Dedifferentiated amniotic fluid mesenchymal stem cell (primary cell): Measurements from ENCODE around the gene FHIT.

ENCODE experiments used
- DNase-seq: peaks from one replicate; pipeline ENCODE4 v3.0.0-alpha.2; 2016; ENCODE audit errors: extremely low spot score

The FHIT gene

DNA sequence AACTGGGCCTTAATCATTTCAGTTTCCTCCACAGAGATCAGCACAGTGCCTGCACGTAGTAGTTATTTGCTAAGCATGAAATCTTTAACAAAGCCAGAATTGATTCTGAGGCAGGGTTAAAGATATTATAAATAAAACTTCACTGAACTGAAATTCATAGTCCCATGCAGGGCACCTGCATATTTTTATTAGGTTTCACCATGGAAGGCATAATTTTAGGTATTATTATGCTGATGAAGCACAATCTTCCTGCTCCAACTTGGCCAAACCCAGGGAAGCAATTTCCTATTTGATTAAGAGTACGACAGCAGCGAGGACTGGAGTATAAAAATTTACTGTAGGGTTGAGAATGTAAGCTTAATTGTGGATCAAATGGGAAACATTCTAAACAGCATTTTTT lies 1131.0 kb downstream of the FHIT start:
- no peak for DNase-seq

DNA sequence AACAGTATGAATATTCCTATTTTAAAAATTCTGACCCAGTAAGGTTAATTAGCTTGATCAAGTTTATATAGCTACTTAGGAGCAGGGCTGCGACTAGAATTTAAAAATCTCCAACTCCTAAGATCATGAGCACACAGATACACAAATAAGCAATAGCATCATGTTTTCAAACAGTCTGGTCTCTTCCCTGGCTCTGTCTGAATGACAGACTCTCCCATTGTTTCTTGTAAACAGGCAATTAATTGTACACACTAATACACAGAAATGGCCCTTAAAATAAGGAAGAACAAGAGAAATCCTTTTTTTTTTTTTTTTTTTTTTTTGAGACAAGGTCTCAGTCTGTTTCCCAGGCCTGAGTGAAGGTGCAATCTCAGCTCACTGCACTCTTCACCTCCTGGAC lies 1137.1 kb downstream of the FHIT start:
- no peak for DNase-seq

DNA sequence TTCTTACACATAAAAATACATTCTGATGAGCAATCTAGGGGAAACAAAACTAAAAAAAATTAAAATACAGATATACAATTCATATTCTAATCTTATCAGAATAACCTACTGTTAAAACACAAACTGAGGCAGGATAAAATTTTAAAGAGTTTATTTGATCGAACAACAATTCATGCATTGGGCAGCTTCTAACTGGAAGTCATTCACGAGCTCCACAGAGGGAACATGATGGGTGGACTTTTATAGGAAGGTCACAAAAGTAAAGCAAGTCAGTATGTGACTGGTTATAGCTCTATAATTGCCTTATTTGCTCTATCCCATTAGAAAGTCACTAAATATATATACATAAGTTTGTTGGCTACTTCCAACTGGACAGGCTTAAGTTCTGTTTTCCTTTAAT lies 1144.0 kb downstream of the FHIT start:
- DNase-seq = no peak

DNA sequence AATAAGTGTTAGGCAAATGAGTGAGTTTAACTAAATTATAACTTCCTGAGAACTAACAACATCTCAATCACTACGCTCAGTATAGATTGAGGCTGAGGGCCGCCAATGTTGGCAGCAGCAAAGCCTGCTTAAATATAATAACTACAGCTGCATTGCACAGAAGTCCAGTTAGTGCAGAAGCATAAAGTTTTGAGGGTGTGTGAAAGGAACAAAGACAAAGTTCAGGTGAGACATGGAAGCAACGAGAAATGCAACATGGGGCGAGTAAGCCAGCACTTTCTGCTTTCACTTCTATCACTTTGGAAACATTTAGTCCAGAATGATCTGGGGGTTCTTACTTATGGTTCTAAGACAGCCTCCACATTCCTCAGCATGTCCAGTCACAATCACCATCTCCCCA lies 1149.1 kb downstream of the FHIT start:
- no peak for DNase-seq

DNA sequence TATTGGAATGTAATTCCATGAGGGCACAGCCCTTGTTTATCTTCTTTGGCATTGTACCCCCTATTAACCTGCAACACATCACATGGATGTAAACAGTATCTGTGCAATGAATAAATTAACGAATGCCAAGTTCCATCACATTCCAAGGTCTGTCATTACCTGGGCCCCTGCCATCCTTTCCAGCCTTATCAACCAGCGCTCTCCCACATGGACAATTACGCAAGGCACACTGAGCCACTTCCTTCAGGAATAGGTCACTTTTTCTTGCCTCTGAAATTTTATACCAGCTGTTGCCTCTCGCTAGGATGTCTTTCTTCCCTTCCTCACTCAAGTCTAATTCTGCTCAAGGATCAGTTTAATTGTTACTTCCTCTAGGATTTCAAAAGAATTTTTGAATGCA lies 1149.6 kb downstream of the FHIT start:
- no peak for DNase-seq

DNA sequence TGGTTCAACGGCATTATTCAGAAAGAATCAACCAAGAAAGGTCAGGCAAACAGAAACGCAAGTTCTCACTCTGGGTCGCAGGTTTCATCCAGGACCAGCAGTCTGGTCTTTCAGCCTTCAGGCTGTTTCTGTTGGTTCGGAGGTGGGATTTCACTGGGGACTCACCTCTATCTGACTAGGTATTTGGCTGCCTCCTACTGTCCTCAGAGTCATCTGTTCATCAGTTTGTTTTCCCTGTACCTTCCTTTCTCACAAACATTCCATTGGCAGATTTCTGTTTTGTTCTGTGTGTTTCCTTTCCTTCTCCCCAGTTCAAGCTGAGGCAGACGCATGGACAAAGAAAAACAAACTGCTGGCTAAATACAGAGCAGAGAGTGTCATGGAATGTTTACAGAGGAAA lies 1154.8 kb downstream of the FHIT start:
- DNase-seq = no peak

DNA sequence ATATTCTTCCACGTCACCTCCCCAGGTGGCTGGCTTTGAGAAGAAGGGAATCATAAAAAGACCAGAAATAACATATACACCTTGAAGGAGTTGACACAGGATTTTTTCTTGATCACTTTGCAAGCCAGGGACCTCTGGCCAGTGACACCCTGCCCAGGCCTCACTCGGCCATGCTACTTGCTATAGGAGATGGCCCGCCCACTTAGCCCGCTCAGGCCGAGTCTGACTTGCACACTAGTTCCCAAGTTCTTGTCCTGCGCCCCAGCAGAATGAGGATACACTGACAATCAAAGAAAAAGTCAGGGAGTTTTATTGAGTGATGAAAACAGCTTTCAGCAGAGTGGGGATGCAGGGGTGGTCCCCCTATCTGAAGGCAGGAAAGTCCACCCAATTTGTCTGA lies 1155.3 kb downstream of the FHIT start:
- no peak for DNase-seq

DNA sequence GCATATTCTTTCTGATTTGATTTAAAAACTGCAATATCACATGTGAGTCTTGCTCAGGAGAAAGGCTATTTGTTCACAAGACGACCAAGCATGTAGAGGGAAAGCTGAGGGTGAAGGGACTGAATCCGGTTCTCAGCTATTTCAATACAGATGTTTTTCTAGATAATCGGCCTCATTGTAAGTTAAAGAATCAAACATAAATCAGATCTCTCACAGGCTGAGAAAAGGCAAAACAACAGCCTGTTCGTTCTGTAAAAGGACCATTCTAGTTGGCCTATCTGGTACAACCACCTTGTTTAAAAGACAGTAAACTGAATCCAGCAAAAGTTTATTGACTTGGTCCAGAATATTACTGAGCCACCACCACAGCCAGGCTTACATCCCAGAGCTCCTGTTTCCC lies 1155.7 kb downstream of the FHIT start:
- DNase-seq = no peak

DNA sequence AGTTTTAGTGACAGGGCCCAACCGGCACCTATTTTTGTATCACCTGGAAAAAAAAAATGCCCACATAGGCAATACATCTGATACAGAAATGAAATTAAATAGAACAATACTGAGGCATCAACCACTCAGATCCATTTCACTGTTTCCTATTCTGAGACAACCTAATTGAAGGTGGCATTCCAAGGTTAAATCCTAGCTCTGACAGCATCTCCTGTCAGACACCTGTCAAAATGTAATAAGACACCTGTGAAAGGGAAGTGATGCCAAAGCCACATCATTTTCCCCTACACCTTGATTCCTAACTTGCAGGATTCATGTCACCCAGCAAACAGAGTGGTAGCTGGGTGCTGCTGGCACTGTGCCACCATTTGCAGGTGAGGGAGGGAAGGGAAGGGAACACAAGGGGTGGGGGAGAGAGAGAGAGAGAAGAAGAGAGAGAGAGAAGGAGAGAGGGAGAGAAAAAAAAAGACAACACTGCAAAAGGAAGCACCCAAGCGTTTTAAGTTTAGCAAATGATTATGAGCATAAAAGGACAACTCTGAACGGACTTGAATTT lies 1156.8 kb downstream of the FHIT start:
- DNase-seq = no peak

DNA sequence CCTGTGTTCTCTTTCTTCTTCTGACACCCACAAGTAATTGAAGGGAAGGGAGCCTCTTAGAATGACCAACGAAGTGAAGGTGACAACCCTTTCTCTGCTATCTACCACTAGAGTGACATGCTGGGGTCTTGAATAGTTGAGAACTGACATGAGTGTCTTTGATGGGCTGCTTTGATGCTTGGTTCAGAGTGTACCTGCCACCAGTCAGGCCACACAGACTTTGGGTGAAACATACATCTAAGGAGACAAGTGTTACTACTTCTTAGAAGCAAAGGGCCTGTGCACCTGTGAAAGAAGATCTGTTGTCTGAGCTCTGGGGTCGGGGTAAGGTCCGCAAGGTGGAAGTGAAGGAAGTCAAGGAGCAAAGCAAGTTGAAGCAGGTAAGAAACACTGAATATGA lies 1160.7 kb downstream of the FHIT start:
- DNase-seq = no peak

DNA sequence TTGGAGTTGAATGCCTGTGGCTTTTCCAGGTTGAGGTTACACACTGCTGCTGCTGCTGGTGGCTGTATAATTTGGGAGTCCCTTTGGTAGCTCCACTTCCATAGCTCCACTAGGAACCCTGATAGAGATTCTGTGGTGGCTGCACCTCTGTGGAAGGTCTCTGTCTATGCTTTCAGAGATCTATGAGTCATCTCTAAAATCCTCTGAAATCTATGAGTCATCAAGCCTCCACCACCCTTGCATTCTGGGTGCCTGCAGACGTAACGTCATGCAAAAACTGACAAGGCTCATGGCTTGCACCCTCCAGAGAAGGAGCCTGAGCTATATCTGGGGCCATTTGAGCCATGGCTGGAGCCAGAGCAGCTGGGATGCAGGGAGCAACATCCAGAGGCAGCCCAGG lies 1164.4 kb downstream of the FHIT start:
- no peak for DNase-seq

DNA sequence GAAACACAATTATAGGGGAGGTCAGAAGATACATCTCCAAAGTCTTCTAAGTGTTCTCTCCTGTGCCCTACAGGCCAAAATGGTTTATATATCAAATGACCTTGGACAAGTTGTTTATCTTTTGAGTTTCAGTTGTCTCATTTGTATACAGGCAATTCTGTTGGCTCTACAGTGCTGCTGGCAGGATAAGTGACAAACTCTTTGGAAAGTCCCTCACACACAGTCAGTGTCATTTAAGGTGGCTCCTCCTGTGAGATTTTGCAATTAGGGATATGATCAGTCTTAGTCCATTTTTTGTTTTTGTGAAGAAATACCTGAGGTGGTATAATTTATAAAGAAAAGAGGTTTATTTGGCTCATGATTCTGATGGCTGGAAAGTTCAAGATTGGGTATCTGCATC lies 1165.6 kb downstream of the FHIT start:
- no peak for DNase-seq

DNA sequence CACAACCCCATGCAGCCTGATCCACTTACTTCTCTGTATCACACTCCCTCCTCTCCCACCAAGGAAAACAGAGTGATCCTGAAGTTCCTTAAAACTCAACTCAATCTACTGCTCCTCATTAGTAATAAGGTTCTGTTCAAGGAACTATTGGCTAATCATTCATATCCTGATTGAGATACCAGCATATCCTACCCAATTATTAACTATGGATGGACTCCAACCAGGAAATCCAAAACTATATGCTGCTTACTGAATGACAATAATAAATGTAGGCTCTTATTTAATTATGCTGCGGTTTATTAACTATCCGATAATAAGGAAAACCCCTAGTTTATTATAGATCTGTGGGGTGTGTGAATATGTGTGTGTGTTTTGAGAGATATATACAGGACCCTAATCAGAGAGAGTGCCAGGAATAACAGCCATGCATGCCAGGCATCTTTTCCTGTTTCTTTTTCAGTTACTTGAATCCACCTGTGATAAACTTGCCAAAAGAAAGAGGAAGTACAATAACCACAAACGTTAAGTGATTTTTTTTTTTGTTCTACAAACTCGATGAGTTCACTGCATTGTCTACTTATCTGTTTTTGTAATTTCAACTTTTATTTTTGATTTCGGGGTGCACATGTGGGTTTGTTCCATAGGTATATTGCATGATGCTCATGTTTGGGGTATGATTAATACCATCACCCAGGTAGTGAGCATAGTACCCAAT lies 1169.7 kb downstream of the FHIT start:
- no peak for DNase-seq

DNA sequence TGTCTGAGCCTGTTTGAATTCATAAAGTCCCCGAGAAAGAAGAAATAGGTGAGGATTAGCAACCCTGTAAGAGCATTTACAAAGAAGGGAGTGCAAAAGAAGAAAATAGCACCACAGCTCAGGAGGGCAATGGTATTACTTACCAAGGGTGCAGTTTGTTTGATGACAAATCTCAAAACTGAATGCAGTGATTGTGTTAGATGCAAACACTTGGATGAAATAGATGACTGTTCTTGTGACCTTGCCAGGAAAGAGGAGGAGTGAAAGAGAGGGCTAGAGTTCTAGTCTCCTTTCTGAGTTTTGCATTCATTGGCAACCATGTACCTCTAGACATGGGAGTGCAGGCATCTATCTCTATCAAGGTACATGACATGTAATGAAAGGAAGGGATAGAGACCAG lies 1170.6 kb downstream of the FHIT start:
- DNase-seq = no peak

DNA sequence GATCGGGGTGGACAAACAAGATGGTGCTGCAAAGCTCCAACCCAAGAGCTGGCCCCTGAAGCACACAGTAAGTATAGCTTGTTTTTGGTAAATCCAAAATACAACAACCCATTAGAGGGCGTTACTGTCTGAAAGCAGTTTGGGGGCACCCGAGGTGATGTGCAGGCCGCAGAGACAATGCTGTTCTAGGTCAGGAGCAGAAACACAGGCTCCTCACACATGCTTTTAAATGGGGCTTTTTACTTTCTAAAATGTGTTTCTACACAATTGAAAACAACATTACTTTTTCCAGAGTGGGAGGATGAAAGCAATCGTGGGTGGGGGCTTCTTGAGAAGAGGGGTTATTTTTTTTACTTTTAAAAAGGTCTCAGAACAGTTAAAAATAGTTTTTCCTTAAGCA lies 1172.2 kb downstream of the FHIT start:
- DNase-seq = no peak

DNA sequence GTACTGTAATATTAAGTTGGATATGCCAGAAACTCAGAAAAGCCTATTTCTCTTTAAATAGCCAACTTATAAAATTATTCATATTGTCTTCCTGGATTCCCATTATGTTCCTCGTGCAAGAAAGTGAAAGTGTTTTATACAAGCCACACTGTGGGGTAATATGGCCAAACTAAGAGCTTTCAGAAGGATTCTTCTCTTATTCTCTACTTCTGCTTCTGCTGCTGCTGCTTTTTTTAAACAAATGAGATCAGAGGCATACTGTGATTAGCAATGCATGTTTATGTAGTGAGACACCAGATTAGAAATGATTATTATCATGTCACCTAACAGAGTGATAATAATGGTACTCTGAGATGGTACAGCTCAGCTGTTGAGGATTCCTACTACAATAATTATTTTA lies 1174.9 kb downstream of the FHIT start:
- DNase-seq = no peak

DNA sequence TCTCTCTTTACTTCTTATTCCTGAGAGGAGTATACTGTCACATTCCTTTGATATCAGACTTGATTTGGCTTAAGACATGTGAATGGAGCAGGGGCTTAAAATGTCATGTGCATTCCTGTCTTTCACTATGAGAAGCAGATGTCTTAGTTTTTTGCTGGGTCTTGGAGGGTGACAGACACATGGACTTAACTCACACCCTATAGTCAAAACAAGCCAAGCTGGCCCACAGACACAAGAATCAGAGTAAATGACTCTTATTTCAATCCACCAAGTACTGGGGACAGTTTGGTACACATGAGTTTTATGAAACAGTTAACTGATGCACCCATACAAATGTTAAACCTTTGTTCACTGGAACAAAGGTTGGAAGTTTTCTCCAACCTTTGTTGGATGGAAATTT lies 1177.3 kb downstream of the FHIT start:
- DNase-seq = no peak

DNA sequence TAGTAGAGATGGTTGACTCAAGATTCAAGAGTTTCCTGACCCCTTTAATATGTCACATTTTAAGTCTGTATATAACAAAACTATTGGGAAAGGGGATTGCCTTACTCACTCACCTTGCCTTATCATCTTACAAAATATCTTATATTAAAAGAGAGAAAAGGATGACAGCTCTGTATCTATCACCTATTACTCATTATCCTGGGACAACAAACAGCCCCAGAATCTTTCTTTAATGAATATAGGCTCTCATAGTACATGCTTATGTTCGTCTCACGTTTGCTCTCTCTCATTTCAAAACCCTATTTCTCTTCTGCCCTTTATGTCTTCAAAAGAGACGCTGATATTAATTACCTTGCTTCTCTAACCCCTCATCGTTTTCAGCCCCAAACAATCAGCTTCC lies 1178.0 kb downstream of the FHIT start:
- no peak for DNase-seq

DNA sequence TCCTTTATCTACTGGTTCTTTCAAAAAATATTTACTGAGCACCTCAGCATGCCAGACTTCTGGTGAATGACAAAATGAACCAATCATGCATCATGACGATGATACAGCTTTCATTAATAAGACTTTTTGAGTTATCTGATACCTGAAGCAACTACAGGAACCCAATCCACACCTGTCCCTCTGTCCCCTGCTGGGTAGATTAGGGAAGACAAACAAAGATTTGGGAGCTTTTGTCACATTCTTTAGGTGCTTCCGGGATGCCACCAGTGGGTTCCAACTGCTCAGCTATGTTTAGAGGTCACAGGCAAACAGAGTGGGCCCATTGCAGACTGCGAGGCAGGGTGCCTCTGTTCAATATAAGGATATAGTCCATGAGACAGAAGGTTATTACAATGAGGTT lies 1180.9 kb downstream of the FHIT start:
- no peak for DNase-seq

DNA sequence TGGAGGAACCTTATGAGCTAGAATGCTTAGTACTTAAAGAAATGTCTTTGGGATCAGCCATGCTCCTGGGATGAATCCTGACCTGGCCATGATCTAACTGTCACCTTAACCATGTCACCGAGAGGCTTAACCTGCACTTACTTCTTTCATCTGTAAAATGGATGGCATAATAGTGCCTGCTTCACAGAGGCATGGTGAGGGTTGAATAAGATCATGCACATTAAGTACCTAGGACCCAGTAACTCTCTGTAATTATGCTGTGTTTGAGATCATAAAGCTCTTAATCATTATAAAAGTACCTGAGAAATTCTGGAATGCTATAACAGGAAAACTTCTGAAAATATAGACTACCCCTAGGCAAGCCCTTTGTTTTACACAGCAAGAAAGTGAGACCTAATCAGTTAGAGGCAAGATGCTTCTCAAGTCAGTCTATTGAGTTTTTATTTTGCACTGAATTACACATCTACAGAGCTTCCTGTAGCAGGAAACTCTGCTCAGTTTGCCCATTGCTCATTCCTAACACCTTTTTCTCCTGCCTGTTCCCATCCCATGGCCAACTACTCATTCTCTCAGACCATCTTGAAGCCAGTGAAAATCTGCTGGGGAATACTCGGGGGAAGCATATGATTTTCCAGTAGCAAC lies 1185.9 kb downstream of the FHIT start:
- no peak for DNase-seq

DNA sequence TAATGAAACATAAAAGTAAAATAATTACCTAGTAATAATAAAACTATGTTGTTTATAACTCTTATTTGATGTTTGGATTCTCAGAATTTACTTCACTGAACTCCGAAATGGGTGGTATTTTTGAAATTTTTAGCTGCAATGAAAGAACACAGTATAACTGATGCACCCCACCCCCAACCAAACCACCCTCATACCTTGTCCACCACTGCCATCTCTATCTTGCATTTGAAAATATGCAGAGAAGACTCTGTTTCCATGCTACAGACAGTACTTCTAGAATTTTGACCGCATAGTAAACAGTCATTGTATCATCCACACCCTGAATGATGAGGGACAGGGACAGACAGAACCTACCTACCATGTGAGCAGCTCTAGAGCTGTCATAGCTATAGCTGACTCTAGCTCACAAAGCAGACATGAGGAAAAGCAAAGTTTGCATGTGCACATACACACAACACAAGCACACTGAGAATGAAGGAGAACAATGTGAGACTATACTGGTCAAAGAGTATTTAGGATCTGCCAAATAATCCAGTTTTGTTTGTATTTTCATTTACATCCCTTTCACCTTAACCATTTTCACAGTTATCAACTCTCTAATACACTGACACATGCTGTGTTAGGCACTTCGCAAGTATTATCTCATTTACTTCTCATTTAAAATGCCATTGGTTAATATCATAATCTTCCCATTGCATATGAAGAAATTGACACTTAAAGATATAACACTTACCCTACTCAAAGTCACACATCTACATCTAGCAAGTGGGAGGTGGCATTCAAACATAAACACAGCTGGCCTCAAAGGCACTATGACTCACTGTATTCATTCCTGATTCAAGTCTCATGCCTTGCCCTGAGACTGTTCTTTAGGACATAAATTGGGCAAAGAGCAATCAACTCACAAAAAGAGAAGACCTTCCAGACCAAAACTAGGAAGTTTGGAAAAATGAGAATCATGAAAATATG lies 1186.8 kb downstream of the FHIT start:
- DNase-seq = no peak

DNA sequence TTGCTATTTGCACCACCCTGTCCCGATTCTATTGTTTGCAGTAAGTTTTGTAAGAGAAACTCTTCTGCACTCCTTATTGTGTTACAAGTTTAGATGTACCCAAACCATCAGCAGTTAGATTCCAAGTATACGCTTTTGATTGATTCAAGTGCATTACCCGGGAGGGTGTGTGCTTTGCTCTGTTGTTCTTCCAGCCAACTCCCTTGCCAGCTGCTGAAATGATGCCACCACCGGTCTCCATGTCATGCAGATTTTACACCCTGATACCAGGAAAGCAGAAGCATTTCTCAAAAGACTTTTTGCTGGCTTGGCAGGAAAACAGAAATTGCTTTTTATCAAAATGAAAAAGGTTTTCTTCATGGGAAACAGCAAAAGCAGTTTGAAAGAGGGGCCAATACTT lies 1194.8 kb downstream of the FHIT start:
- DNase-seq = no peak

DNA sequence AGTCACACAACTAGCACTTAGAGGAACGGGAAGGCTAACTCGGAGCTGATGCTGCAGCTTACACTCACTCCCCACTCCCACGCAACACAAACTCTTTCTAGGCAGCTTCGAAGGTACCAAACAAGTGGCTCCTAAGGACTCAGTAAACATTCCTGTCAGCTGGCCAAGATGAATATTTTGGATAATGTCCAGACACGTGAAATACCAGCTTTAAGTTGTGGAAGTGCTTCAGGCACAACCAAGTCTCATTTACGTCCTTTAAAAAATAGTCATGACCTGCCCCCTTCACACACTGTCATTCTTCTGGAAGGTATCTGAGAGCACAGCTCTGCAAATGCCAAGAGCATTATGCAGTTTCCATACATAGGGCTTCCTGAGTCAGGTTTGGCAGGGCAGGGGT lies 1195.5 kb downstream of the FHIT start:
- DNase-seq = no peak
